Ramos (cell line): Measurements from ENCODE around the gene NPAS3.

ENCODE experiments used
- in situ Hi-C: fragments of 300-500 bp; cut with MboI; formaldehyde crosslinking; loops from one replicate; pipeline ENCODE4 v1.14.3; 2022; ENCODE audit warnings: low sequenced_read_pairs; ENCODE audit not compliant: unreplicated experiment

NPAS3 gene

DNA sequence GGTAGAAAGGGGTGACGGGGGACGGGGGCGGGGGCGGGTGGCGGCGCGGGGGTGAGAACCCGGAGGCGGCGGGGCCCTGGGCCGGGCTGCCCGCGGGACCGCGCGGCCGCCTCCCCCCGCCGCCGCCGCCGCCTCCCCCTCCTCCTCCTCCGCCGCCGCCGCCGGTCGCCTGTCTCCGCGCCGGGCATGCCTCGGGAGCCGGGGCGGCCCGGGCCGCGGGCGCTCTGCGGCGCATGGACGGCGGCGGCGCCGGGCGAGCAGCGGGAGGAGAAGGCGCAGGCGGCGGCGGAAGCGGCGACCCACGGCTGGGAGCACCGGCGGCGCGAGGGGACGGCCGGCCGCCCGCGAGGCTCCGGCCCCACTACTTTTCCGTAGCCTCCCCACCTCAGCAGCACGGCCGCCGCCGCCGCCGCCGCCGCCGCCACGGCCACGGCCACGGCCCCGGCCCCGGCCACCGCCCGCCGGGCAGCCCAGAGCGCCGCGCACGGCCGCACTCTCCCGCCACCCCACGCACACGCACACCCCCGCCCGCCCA lies at the start of gene NPAS3:
TSS of gene NPAS3 (plus strand) at position 161 of the 535 bp plus-strand sequence.
- in situ Hi-C loops = no loop called here

DNA sequence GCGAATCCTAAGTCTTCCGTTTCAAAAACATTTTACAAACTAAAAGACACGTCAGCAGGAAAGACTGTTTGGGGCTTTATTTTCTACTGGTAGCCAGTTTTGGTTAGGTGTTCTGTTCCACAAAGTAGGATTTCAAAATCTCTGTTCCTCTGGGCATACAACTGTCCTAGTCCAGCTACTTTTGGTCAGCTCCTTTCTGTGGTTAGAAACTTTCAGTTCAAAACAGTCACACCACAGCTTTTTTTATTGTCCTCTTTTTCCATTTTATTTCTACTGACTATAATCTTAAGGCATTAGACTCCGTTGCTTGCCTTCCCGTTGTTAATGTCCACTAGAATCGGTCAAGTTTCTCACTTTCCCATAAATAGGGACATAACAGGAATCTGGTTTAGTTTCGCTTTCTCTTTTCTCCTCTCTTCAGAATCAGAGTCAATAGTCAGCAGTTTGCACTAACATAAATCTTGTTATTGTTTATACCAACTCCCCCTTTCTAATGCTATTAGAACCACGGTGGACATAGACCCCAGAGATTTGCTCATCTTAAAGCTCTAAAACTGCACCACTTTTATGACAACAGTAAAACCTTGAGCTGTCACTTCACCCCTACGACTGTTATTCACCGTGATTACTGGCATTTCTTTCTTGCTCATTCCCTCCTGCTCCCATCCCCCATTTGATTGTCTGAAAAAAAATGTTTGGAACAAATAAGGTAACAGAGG lies 41.5 kb upstream of the NPAS3 start:
- in situ Hi-C loops = no loop called here

- in situ Hi-C loops = no loop called here
Observed at GRCh38 chr14:32897698-32898064, 41.0 kb upstream of the NPAS3 start.

- in situ Hi-C loops = no loop called here
Observed at GRCh38 chr14:32898876-32899275, 39.8 kb upstream of the NPAS3 start.

- in situ Hi-C loops = no loop called here
Observed at GRCh38 chr14:32900547-32900946, 38.1 kb upstream of the NPAS3 start.

DNA sequence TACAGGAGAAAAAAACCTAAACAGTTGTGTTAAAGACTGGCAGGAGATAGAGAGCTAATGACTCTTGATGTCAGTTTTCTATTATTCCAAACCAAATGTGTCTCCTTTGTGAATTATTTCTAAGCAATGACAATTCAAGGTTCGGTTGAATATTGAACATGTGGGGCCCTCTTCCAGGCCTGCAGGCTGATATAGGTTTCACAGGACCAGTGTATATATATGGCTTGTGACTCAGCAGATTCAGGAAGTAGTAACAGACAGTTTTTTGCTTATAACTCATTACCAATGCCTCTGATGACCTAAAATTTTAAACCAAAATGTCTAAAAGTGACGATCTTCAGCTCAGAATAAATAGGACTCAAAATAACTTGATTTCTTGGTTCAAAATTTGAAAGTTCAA lies 33.7 kb upstream of the NPAS3 start:
- in situ Hi-C loops = no loop called here

DNA sequence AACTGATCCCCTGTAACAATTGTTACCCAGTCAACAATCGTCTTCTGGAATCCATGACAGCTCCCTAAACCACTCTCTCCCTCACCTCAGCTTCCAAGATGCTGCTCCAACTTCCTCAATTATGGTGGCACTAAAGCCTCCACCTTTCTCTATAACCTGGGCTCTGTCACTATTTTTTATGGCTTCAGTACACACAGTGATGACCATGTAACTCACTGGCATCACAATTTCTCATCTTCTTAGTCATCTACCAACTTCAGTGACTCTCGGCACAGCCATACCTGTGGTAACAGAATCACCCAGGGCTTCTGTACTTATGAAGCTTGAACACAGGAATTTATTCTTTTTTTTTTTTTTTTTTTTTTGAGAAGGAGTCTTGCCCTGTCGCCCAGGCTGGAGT lies 32.0 kb upstream of the NPAS3 start:
- in situ Hi-C loops = no loop called here

DNA sequence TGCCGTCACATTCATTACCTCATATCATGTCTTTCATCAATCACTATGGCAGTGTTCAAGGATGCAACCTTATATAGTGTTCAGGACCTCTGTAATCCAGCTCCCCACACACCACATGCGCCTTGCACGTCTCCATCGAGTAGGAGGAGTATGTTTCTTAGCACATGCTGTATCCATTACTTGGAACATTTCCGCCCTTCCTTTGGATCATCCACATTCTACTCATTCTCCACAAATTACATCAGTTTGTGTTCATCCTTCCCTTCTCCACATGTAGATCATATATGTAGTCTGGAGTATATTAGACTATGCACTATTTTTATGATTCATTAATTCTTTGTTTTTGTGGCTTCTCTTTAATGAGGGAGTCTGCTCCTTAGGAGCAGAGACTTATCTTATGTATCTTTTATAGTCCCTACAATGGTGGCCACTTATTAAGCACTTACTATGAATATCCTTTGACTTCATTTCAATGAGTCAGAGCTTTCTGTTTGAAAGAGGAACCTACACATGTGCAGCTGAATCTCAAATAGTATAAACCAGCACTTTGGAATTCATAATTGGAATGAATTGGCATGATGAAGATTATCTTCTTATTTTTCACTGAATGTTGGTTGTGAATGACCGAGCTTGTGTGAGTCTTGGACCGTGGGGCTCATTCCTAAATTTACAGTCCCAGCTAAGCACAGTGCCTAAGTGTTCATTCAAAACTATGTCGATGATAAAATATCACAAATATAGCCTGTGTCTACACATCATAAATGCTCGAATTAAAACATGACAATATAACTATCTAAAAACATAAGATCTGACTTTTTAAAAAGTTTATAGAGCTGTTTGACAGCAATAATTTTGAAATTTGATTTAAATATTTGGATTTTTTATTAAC lies 30.2 kb upstream of the NPAS3 start:
- in situ Hi-C loops = no loop called here

DNA sequence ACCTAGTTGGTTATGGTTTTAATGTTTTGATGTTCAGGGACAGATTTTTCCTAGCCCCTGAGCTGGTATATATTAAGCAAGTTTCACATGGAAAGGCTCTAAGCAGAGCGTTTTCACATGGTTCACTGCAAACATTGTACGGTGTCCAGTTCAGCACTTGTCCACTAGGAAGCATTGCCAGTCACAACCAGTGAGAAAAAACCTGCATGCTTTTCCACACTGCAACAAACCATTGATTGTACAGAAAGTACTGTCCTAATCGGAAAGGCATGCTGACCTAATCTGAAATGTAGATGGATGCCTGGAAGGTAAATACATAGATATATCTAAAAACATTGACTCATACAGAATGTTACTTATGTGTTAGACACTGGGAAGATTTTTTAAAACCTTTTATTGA lies 25.0 kb upstream of the NPAS3 start:
- in situ Hi-C loops = no loop called here

- in situ Hi-C loops = no loop called here
Observed at GRCh38 chr14:32914391-32914790, 24.3 kb upstream of the NPAS3 start.

DNA sequence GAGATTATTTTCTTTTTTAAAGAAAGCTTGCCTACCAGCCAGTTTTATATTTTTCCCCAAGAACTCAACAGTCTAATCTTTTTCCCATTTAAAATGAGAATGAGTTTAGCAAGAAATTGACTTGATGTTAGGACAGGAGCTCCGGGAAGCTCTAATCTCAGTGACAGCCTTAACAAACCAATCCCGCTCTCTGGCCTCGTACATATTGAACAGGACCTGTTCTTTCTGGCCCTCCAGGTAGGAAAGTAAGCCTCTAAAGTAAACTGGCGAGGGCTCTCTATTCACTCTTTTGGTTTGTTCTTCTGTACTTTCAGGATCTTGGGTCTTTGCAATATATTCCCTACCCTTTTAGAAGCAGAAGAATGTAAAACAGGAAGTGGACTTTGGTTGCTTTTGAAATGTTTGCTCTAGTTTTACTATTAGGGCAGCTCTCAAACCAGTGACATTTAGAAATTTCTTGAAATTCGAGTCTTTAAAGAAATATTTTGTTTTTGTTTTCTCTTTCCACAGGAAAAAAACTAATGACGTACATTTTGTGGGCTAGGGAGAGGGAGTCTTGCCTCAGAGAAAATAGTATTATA lies 17.9 kb upstream of the NPAS3 start:
- in situ Hi-C loops = no loop called here

GRCh38 chr14:32925439-32925838 lies 13.2 kb upstream of the NPAS3 start:
- in situ Hi-C loops = no loop called here

GRCh38 chr14:32932302-32932913 lies 6.3 kb upstream of the NPAS3 start:
- in situ Hi-C loops = no loop called here

DNA sequence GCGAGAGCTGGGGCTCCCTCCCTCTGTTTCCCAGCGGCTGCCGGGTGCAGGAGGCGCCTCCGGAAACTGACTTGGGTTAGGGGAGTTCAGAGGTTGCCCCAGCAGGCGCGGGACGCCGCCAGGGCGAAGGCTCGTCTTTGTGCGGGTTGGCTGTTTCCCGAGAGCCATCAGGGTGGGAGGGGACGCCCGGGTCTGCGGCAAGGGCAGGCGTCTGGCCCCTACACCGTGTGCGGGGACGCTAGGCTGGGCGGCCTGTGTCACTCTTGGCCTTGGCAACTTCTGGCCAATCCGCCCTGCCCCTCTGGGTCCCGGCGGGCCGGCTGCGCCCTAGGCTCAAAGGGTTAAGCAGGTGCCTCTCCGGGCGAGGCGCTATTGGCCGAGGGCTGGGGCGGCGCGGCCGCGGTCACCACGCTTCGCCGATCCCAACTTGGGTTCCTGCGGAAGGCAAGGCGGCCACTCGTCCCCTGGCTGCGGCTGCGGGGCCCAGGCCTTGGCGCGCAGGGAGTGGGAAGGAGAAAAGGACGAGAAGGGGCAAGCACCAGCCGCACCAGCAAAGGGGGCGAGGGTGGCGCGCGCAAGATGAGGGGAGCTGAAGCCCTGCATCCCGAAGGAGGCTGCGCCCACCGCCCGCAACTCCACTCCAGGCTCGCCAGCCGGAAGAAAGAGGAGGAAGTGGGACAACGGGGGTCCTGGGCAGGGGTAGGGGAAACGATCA lies 5.6 kb upstream of the NPAS3 start:
- in situ Hi-C loops = no loop called here

DNA sequence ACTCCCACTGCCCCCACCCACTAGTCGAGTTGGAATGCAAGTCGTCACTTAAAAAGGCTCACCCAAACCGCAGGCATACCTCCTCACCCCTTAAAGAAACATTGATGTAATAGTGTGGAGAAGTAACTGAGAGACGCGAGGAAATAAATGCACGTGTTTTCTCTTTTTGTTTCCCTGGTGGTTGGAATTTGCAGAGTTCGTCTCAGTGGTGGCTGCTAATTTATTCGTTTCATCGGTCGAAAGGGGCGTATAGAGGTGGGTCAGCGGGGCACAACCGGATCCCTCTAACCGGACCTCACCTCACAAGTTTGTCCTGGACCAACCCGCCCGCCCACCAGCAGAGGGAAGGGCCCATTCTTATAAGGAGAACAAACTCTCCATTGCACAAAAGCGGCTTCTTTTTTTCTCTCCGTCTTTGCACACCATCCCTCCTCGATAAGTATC lies 5.0 kb upstream of the NPAS3 start:
- in situ Hi-C loops = no loop called here

DNA sequence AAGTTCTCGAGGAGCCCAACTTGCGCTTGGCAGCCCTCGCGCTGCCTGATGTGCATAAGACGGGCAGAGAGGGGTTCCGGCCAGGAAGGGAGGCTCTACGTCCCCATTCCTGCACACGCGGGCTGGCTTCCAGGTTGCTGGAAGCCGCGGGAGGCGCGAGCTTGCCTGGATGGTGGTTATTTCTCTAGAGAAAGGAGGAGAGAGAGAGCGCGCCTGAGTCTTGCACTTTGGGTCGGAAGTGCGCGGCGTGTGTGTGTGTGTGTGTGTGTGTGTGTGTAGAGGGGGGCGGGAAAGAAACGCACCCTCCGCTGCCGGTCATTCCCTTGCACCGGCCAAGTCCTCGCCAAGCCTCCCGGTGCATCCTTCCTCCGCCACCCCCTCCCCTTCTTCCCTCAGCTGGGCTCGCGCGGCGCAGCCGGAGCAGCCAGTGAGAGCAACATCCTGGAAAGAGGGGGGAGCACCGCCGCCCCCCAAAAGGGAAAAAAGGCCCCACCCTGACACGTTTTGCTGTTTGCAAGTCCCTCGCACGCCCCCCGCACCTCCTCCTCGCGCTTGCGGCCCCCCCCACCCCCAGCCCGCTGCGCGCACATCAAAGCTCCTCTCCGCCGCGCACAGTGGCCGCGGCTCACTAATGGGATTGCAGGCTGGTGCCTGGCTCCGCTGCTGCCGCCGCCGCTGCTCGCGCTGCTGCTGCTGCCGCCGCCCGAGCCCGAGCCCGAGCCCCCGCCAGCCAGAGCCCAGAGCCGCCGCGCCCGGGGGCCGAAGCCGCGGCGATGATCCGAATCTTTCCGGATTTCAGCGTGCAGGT lies 4.4 kb upstream of the NPAS3 start:
- in situ Hi-C loops = no loop called here

DNA sequence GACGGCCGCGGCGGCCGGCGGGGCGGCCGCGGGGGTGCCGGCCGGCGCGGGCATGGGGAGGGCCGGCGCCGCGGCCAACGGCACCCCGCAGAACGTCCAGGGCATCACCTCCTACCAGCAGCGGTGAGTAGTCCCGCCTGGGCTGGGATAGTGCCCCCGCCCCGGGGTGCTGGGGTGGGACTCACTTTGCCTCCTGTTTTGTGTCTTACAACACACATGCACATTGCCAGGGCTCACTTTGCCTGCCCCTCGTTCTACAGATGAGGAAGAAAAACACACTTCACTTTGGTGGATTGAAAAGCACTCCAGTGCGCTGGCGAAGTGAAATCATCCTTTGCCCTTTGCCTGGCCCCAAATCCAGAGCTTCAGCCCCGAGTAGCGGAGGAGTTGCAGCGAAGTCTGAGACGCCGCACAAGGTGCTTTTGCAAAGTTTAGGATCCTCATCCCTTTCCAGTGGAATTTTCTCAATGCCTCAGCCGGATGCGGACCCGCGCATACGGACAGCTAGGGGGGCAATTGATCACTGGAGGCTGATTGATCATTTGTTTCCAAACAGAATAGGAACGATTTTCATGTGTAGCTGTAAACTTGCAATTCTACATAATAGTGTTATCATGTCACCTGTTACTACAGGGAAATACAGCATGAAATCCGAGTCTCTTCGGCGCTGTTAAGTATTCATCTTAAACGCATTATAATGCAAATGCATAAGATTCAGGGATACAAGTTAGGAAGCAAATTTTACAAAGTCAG lies 3.6 kb upstream of the NPAS3 start:
- in situ Hi-C loops = no loop called here

GRCh38 chr14:32939254-32940065 lies 781 bp downstream of the NPAS3 start:
- in situ Hi-C loops = no loop called here
